Tibial artery (tissue), 4 donors: ENCODE measurements around the gene KAT2A.

Source experiments
- DNase-seq, 2 donors: peaks; one replicate each; pipeline ENCODE4 v3.0.0-alpha.2; 2019
- H3K27ac ChIP-seq, 2 donors: fragments of 200-600 bp; sonication (generic) in 1 of 2; 1 replicate in 1 of 2; 2 replicates in 1 of 2; pipeline ENCODE4 v1.5.1; 2018 to 2019; ENCODE audit warnings: mild to moderate bottlenecking in 1 of 2
- H3K27me3 ChIP-seq, 2 donors: fragments of 200-600 bp; sonication (generic) in 1 of 2; one replicate each; pipeline versions ENCODE4 v1.5.1 to v1.6.0; 2016 to 2019
- H3K36me3 ChIP-seq, 3 donors: fragments of 200-600 bp; sonication (generic) in 2 of 3; one replicate each; pipeline ENCODE4 v1.5.1; 2016 to 2019; ENCODE audit warnings: mild to moderate bottlenecking in 2 of 3
- H3K4me1 ChIP-seq, 4 donors: fragments of 200-600 bp; sonication (generic) in 2 of 4; 1 replicate in 3 of 4; 2 replicates in 1 of 4; pipeline ENCODE4 v1.5.1; 2016 to 2019
- H3K4me3 ChIP-seq, 2 donors: fragments of 200-600 bp; sonication (generic) in 1 of 2; 1 replicate in 1 of 2; 2 replicates in 1 of 2; pipeline ENCODE4 v1.5.1; 2018 to 2019; ENCODE audit warnings: mild to moderate bottlenecking in 2 of 2
- H3K9me3 ChIP-seq, 3 donors: fragments of 200-600 bp; sonication (generic) in 1 of 3; one replicate each; pipeline ENCODE4 v1.5.1; 2016 to 2019
- CTCF ChIP-seq, 2 experiments: fragments of 200-600 bp in 1 of 2; fragments of 450-650 bp in 1 of 2; IDR thresholded peaks; one replicate each; pipeline ENCODE4 v1.5.1; 2017 to 2019; ENCODE audit warnings: antibody characterized with exemption in 2 of 2, mild to moderate bottlenecking in 1 of 2, moderate library complexity in 1 of 2
- intact Hi-C: fragments of 100-400 bp; cut with DNase I; formaldehyde crosslinking; loops from one replicate; pipeline ENCODE4 v1.15.0; 2023; ENCODE audit warnings: low total_unique reads

The KAT2A gene

GRCh38 chr17:42138749-42139492 lies 17.8 kb upstream of the KAT2A start:
- H3K36me3 ChIP-seq, result peaks cover 4 to 28% (median 7%) of the 10 kb centered on the region in 3 donors
- no peak for DNase-seq
- no peak overlapping the region for H3K4me3 ChIP-seq
- H3K27ac ChIP-seq, result no peak overlapping the region
- peaks cover 0 to 70% (median 33%) of the 10 kb centered on the region in 4 donors for H3K4me1 ChIP-seq
- H3K27me3 ChIP-seq, result no peaks in the 10 kb centered on the region
- TF ChIP-seq CTCF (IDR thresholded peaks at IDR 0.05), result no peak
- no peaks in the 10 kb centered on the region for H3K9me3 ChIP-seq
- intact Hi-C loops, result no loop called here

- no peak overlapping the region for H3K27ac ChIP-seq
- DNase-seq, result no peak
- TF ChIP-seq CTCF (IDR thresholded peaks at IDR 0.05), result no peak
Observed at GRCh38 chr17:42136654-42137051, 15.5 kb upstream of the KAT2A start.

GRCh38 chr17:42135664-42136653 lies 14.8 kb upstream of the KAT2A start:
- Histone ChIP-seq H3K9me3 (no peaks in the 10 kb centered on the region), H3K36me3 (peaks cover 0 to 12% (median 7%) of the 10 kb centered on the region in 3 donors), H3K27ac (no peak overlapping the region), H3K4me1 (peaks cover 0 to 66% (median 38%) of the 10 kb centered on the region in 4 donors), H3K27me3 (no peaks in the 10 kb centered on the region), H3K4me3 (no peak overlapping the region)
- peak; percentile 59 to 78 for DNase-seq
- intact Hi-C loops, result no loop called here
- no peak for TF ChIP-seq CTCF (IDR thresholded peaks at IDR 0.05)

More at GRCh38 chr17:42136654-42137051, 15.5 kb upstream of the KAT2A start:
- no peaks in the 10 kb centered on the region for H3K27me3 ChIP-seq
- no peak overlapping the region for H3K4me3 ChIP-seq
- no peaks in the 10 kb centered on the region for H3K9me3 ChIP-seq
- peaks cover 4 to 19% (median 7%) of the 10 kb centered on the region in 3 donors for H3K36me3 ChIP-seq
- intact Hi-C loops, result no loop called here
- peaks cover 0 to 69% (median 39%) of the 10 kb centered on the region in 4 donors for H3K4me1 ChIP-seq

- intact Hi-C loops, result no loop called here
- peaks cover 0 to 71% (median 38%) of the 10 kb centered on the region in 4 donors for H3K4me1 ChIP-seq
- peaks cover 5 to 10% (median 9%) of the 10 kb centered on the region in 3 donors for H3K36me3 ChIP-seq
- no peaks in the 10 kb centered on the region for H3K27me3 ChIP-seq
- no peak overlapping the region for H3K27ac ChIP-seq
- H3K9me3 ChIP-seq, result no peaks in the 10 kb centered on the region
- TF ChIP-seq CTCF (IDR thresholded peaks at IDR 0.05), result no peak
- H3K4me3 ChIP-seq, result no peak overlapping the region
- no peak for DNase-seq
Observed at GRCh38 chr17:42135151-42135550, 14.0 kb upstream of the KAT2A start.

- no peak overlapping the region for H3K27ac ChIP-seq
- intact Hi-C loops, result no loop called here
- H3K36me3 ChIP-seq, result peaks cover 21 to 26% (median 25%) of the 10 kb centered on the region in 3 donors
- no peaks in the 10 kb centered on the region for H3K27me3 ChIP-seq
- no peak for TF ChIP-seq CTCF (IDR thresholded peaks at IDR 0.05)
- DNase-seq, result no peak
- no peaks in the 10 kb centered on the region for H3K9me3 ChIP-seq
- H3K4me1 ChIP-seq, result peaks cover 0 to 55% (median 29%) of the 10 kb centered on the region in 4 donors
- H3K4me3 ChIP-seq, result no peak overlapping the region
Observed at GRCh38 chr17:42133461-42134041, 12.4 kb upstream of the KAT2A start.
